Activated CD4-positive, alpha-beta T cell treated with anti-CD3 and anti-CD28 coated beads for 36 hours (primary cell): ENCODE data around the gene EEF2. TPM values are rescaled to one million over a fixed set of nuclear protein-coding genes. Genes with fewer than 3 reads are reported as not detected.
"Not testable (repeated sequence)": the region's sequence is repeated elsewhere in the genome, so short reads cannot be mapped to it uniquely, and the experiment has no call there.

ENCODE experiments used
- ATAC-seq: fragments of 200-7000 bp; cut with Tn5 transposase; one replicate; pipeline ENCODE4 v1.10.0; 2021; ENCODE audit warnings: mild to moderate bottlenecking, moderate library complexity
- CTCF ChIA-PET: fragments of 350-600 bp; sonication (Branson Sonifier 250); formaldehyde crosslinking; loops from one replicate; lab custom pipeline; 2021; ENCODE audit warnings: antibody characterized with exemption; lab: Charles Lee
- POLR2A ChIA-PET: fragments of 350-600 bp; sonication (Branson Sonifier 250); formaldehyde crosslinking; loops from one replicate; lab custom pipeline; 2021; ENCODE audit warnings: antibody characterized with exemption, inconsistent platforms; lab: Charles Lee
- DNase-seq: peaks from one replicate; pipeline ENCODE4 v3.0.0-alpha.2; 2020
- H3K27ac Mint-ChIP-seq: one replicate; pipeline ENCODE4 v1.8.0; 2021; ENCODE audit warnings: mixed read lengths
- H3K27me3 Mint-ChIP-seq: one replicate; pipeline ENCODE4 v1.8.0; 2021; ENCODE audit warnings: mixed read lengths
- H3K36me3 Mint-ChIP-seq: one replicate; pipeline ENCODE4 v1.8.0; 2021; ENCODE audit warnings: low read depth, mixed read lengths
- H3K4me1 Mint-ChIP-seq: one replicate; pipeline ENCODE4 v1.8.0; 2021; ENCODE audit warnings: mixed read lengths
- H3K4me3 Mint-ChIP-seq: one replicate; pipeline ENCODE4 v1.8.0; 2021; ENCODE audit warnings: mild to moderate bottlenecking, moderate library complexity, mixed read lengths
- H3K9me3 Mint-ChIP-seq: one replicate; pipeline ENCODE4 v1.8.0; 2021; ENCODE audit warnings: low read depth, mixed read lengths
- intact Hi-C, 2 experiments: fragments of 100-400 bp; cut with DNase I in 1 of 2; cut with micrococcal nuclease in 1 of 2; formaldehyde crosslinking; loops; one replicate each; pipeline versions ENCODE4 v1.14.2 to v1.15.1; 2022 to 2024; cut with DNase I, micrococcal nuclease
- total RNA-seq, 2 experiments: library from RNA; stranded (reverse); gene quantifications; one replicate each; pipeline ENCODE4 v1.2.3, GENCODE V29; 2021

Gene EEF2
- total RNA-seq, 2 experiments from 2014 or later: 3,116 to 3,255 TPM

GRCh38 chr19:4012975-4013634, 27.8 kb upstream of the EEF2 start:
- Mint-ChIP-seq H3K9me3 (no peaks in the 10 kb centered on the region), H3K27me3 (no peaks in the 10 kb centered on the region), H3K36me3 (peaks cover 2% of the 10 kb centered on the region), H3K4me1 (peaks cover 26% of the 10 kb centered on the region), H3K4me3 (no peak overlapping the region), H3K27ac (no peak overlapping the region)
- CTCF ChIA-PET: interaction anchor here (0.5 kb wide), 1 partner anchor 797 kb away, joined by 3 read pairs; no protein-coding TSS in a partner anchor
- intact Hi-C loops: no loop called here
- no peak for ATAC-seq
- DNase-seq: no peak
- POLR2A ChIA-PET: no interaction called here

GRCh38 chr19:4012092-4012974, 27.1 kb upstream of the EEF2 start:
- Mint-ChIP-seq H3K4me1 (peaks cover 26% of the 10 kb centered on the region), H3K36me3 (peaks cover 2% of the 10 kb centered on the region), H3K27me3 (no peaks in the 10 kb centered on the region), H3K4me3 (no peak overlapping the region), H3K9me3 (no peaks in the 10 kb centered on the region), H3K27ac (no peak overlapping the region)
- CTCF ChIA-PET: no interaction called here
- POLR2A ChIA-PET: no interaction called here
- intact Hi-C loops: no loop called here
- ATAC-seq (no peak), DNase-seq (no peak)

- CTCF ChIA-PET, H3K4me3 Mint-ChIP-seq: not testable (repeated sequence)
Measured at GRCh38 chr19:4011430-4011829, 26.2 kb upstream of the EEF2 start.

GRCh38 chr19:4010808-4011110, 25.5 kb upstream of the EEF2 start:
- Mint-ChIP-seq H3K4me3 (no peak overlapping the region), H3K27me3 (no peaks in the 10 kb centered on the region), H3K36me3 (peaks cover 2% of the 10 kb centered on the region), H3K4me1 (peaks cover 28% of the 10 kb centered on the region), H3K9me3 (no peaks in the 10 kb centered on the region), H3K27ac (no peak overlapping the region)
- no peak for ATAC-seq
- intact Hi-C loops: no loop called here
- POLR2A ChIA-PET: interaction anchor here (0.5 kb wide), 1 partner anchor 210 kb away, joined by 5 read pairs; no protein-coding TSS in a partner anchor
- CTCF ChIA-PET: no interaction called here
- DNase-seq: no peak

More at GRCh38 chr19:4011430-4011829, 26.2 kb upstream of the EEF2 start:
- H3K9me3 Mint-ChIP-seq, H3K27me3 Mint-ChIP-seq, H3K27ac Mint-ChIP-seq, H3K36me3 Mint-ChIP-seq, DNase-seq, ATAC-seq, intact Hi-C loops: not testable (repeated sequence)
- POLR2A ChIA-PET: interaction anchor here (0.5 kb wide), 1 partner anchor 209 kb away, joined by 5 read pairs; no protein-coding TSS in a partner anchor
- H3K4me1 Mint-ChIP-seq: peaks cover 26% of the 10 kb centered on the region

GRCh38 chr19:4009990-4010807, 24.9 kb upstream of the EEF2 start:
- DNase-seq: no peak
- Mint-ChIP-seq H3K36me3 (peaks cover 2% of the 10 kb centered on the region), H3K27ac (no peak overlapping the region), H3K27me3 (no peaks in the 10 kb centered on the region), H3K9me3 (no peaks in the 10 kb centered on the region), H3K4me3 (no peak overlapping the region), H3K4me1 (peaks cover 28% of the 10 kb centered on the region)
- no peak for ATAC-seq
- CTCF ChIA-PET: interaction anchor here (0.5 to 1.4 kb wide), 3 partner anchors 130 to 389 kb away, joined by 3 to 4 read pairs (median 3); no protein-coding TSS in a partner anchor
- intact Hi-C loops: loop anchor here (5.0 kb wide), 2 partner anchors 52 to 1817 kb away; no protein-coding TSS in a partner anchor
- POLR2A ChIA-PET: interaction anchor here (0.6 kb wide), 1 partner anchor 40 kb away, joined by 3 read pairs; no protein-coding TSS in a partner anchor

GRCh38 chr19:4007836-4008539, 22.7 kb upstream of the EEF2 start:
- peak; percentile 58 for DNase-seq
- Mint-ChIP-seq H3K4me3 (peak overlapping the region; percentile 75), H3K9me3 (no peaks in the 10 kb centered on the region), H3K27me3 (no peaks in the 10 kb centered on the region), H3K36me3 (peaks cover 2% of the 10 kb centered on the region), H3K4me1 (peaks cover 27% of the 10 kb centered on the region), H3K27ac (peak overlapping the region; percentile 71)
- ChIA-PET POLR2A (interaction anchor here (0.7 to 1.5 kb wide), 3 partner anchors 21 to 580 kb away, joined by 3 to 6 read pairs (median 5); partner anchors contain the start of gene EEF2), CTCF (interaction anchor here (0.9 to 2.6 kb wide), 4 partner anchors 10 to 178 kb away, joined by 3 to 11 read pairs (median 3); no protein-coding TSS in a partner anchor)
- intact Hi-C loops: loop anchor here (1.0 to 5.0 kb wide), 17 partner anchors 18 to 1819 kb away; partner anchors contain the start of genes ANKRD24 (in 1 of the 2), DAPK3 (in 1 of the 2), EEF2 (in 1 of the 2) and FZR1 (in 1 of the 2)
- ATAC-seq: peak; percentile 1

- no peaks in the 10 kb centered on the region for H3K9me3 Mint-ChIP-seq
- peak within 1 kb of the TSS; percentile 75 for H3K4me3 Mint-ChIP-seq
- DNase-seq (peak; percentile 97), ATAC-seq (peak; percentile 92)
- POLR2A ChIA-PET: interaction anchor here (0.7 to 1.5 kb wide), 4 partner anchors 20 to 580 kb away, joined by 3 to 6 read pairs (median 4); partner anchors contain the start of gene EEF2
- intact Hi-C loops: loop anchor here (1.0 to 5.0 kb wide), 17 partner anchors 17 to 1820 kb away; partner anchors contain the start of genes ANKRD24 (in 1 of the 2), DAPK3 (in 1 of the 2), EEF2 (in 1 of the 2) and FZR1 (in 1 of the 2)
- H3K36me3 Mint-ChIP-seq: no peaks in the 10 kb centered on the region
- CTCF ChIA-PET: interaction anchor here (0.6 to 2.6 kb wide), 10 partner anchors 10 to 1941 kb away, joined by 3 to 11 read pairs (median 3); partner anchors contain the start of gene EEF2
- peak within 1 kb of the TSS; percentile 71 for H3K27ac Mint-ChIP-seq
- no peaks in the 10 kb centered on the region for H3K27me3 Mint-ChIP-seq
- H3K4me1 Mint-ChIP-seq: peaks cover 27% of the 10 kb centered on the region
Measured at GRCh38 chr19:4007021-4007835, 22.0 kb upstream of the EEF2 start, which contains the start of gene PIAS4. Gene PIAS4 (plus strand): TSS chr19:4007736. CDS start chr19:4007761, 25 bp downstream.

- CTCF ChIA-PET: interaction anchor here (1.0 to 2.2 kb wide), 2 partner anchors 15 to 135 kb away, joined by 5 to 7 read pairs; no protein-coding TSS in a partner anchor
- Mint-ChIP-seq H3K4me3 (peak overlapping the region; percentile 32), H3K4me1 (peaks cover 22% of the 10 kb centered on the region)
- intact Hi-C loops: loop anchor here (5.0 kb wide), 2 partner anchors 57 to 1822 kb away; no protein-coding TSS in a partner anchor
- not testable (repeated sequence) for H3K27me3 Mint-ChIP-seq, ATAC-seq, H3K36me3 Mint-ChIP-seq, H3K9me3 Mint-ChIP-seq, H3K27ac Mint-ChIP-seq, DNase-seq
- POLR2A ChIA-PET: interaction anchor here (0.7 kb wide), 1 partner anchor 181 kb away, joined by 3 read pairs; no protein-coding TSS in a partner anchor
Measured at GRCh38 chr19:4005436-4005835, 20.2 kb upstream of the EEF2 start.

- intact Hi-C loops, H3K9me3 Mint-ChIP-seq, H3K27me3 Mint-ChIP-seq, H3K4me1 Mint-ChIP-seq, DNase-seq, H3K27ac Mint-ChIP-seq, ATAC-seq, H3K4me3 Mint-ChIP-seq, H3K36me3 Mint-ChIP-seq: not testable (repeated sequence)
- CTCF ChIA-PET: interaction anchor here (0.6 to 1.1 kb wide), 2 partner anchors 10 to 108 kb away, joined by 3 read pairs; no protein-coding TSS in a partner anchor
- POLR2A ChIA-PET: interaction anchor here (0.7 kb wide), 1 partner anchor 84 kb away, joined by 3 read pairs; no protein-coding TSS in a partner anchor
Measured at GRCh38 chr19:4000798-4001197, 15.5 kb upstream of the EEF2 start.
